Measurements from ENCODE around the gene MAGIX.

The MAGIX gene

GRCh38 chrX:49177338-49177833 is 14.8 kb downstream of the MAGIX start:
- no peak for TF ChIP-seq CTCF (IDR thresholded peaks at IDR 0.05)
- H3K4me3 ChIP-seq: no peak overlapping the region
- no peak for DNase-seq (ENCODE audit: low spot score)
- H3K27ac ChIP-seq: peak overlapping the region; percentile 26 to 32

- Histone ChIP-seq H3K4me3 (no peak overlapping the region), H3K27ac (no peak overlapping the region)
- peak; percentile 69 for DNase-seq (ENCODE audit: low spot score)
- no peak for TF ChIP-seq CTCF (IDR thresholded peaks at IDR 0.05)
These were observed 15.4 kb downstream of the MAGIX start for GRCh38 chrX:49177873-49178480.

GRCh38 chrX:49178537-49178936 is 16.0 kb downstream of the MAGIX start:
- TF ChIP-seq CTCF (IDR thresholded peaks at IDR 0.05): no peak
- Histone ChIP-seq H3K27ac (no peak overlapping the region), H3K4me3 (no peak overlapping the region)
- DNase-seq (ENCODE audit: low spot score): no peak

GRCh38 chrX:49179358-49179757 is 16.8 kb downstream of the MAGIX start:
- TF ChIP-seq CTCF (IDR thresholded peaks at IDR 0.05): no peak
- no peak overlapping the region for H3K4me3 ChIP-seq
- DNase-seq (ENCODE audit: low spot score): no peak
- H3K27ac ChIP-seq: no peak overlapping the region

GRCh38 chrX:49183701-49184281 is 21.2 kb downstream of the MAGIX start:
- no peak for TF ChIP-seq CTCF (IDR thresholded peaks at IDR 0.05)
- Histone ChIP-seq H3K4me3 (peak overlapping the region; percentile 79), H3K27ac (peak overlapping the region; percentile 39 to 92)
- DNase-seq (ENCODE audit: low spot score): no peak

GRCh38 chrX:49184294-49185281 is 22.0 kb downstream of the MAGIX start:
- H3K27ac ChIP-seq: peak overlapping the region; percentile 82 to 92
- peak; percentile 92 for DNase-seq (ENCODE audit: low spot score)

More at GRCh38 chrX:49184294-49185281, 22.0 kb downstream of the MAGIX start:
- TF ChIP-seq CTCF (IDR thresholded peaks at IDR 0.05): no peak
- peak overlapping the region; percentile 79 for H3K4me3 ChIP-seq

Measured in coronary artery (tissue), 2 donors.